Type B pancreatic cell (in vitro differentiated cells): Measurements from ENCODE around the gene CELF4. TPM values are rescaled to one million over a fixed set of nuclear protein-coding genes. Genes with fewer than 3 reads are reported as not detected.
A peak's percentile ranks its signal among the peaks of the same experiment; 100 is the strongest.

Experiments used
- DNase-seq: peaks from one replicate; pipeline ENCODE4 v3.0.0; 2021; ENCODE audit warnings: mixed read lengths; ENCODE audit not compliant: unreplicated experiment; ENCODE audit errors: extremely low spot score
- H3K27ac Mint-ChIP-seq: 2 replicates; pipeline ENCODE4 v1.8.0; 2021; ENCODE audit warnings: mild to moderate bottlenecking, mixed read lengths
- H3K27me3 Mint-ChIP-seq: 2 replicates; pipeline ENCODE4 v1.8.0; 2021; ENCODE audit warnings: mixed read lengths
- H3K36me3 Mint-ChIP-seq: 2 replicates; pipeline ENCODE4 v1.8.0; 2021; ENCODE audit warnings: mixed read lengths
- H3K4me1 Mint-ChIP-seq: one replicate; pipeline ENCODE4 v1.8.0; 2021; ENCODE audit warnings: mixed read lengths; ENCODE audit not compliant: unreplicated experiment
- H3K4me3 Mint-ChIP-seq: 2 replicates; pipeline ENCODE4 v1.8.0; 2021; ENCODE audit warnings: mild to moderate bottlenecking, mixed read lengths
- H3K9me3 Mint-ChIP-seq: 2 replicates; pipeline ENCODE4 v1.8.0; 2021; ENCODE audit warnings: mixed read lengths
- CTCF ChIP-seq: fragments of 200-600 bp; sonication (generic); conservative IDR thresholded peaks from 2 replicates; pipeline ENCODE4 v1.5.0; 2021; ENCODE audit warnings: antibody characterized with exemption, mild to moderate bottlenecking
- total RNA-seq: library from RNA; stranded (reverse); gene quantifications from 2 replicates; pipeline ENCODE4 v1.2.1, GENCODE V29; 2021; ENCODE audit warnings: low replicate concordance

Gene CELF4
- total RNA-seq, 1 donor from 2014 or later, result 9.2 TPM

DNA sequence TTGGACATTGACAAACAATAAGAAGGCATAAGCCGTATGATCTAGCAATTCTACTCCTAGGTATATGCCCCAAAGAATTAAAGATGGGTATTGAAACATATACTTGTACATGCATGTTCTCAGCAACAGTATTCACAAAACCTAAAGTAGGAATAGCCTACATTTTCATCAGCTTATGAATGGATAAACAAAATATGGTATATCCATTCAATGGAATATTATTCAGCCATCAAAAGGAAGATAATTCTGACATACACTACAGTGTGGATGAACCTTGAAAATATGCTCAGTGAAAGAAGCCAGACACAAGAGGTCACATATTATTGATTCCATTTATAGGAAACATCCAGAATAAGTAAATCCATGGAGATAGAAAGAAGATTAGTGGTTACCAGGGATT lies 56.0 kb downstream of the CELF4 start:
- Mint-ChIP-seq H3K27me3 (peaks cover 10% of the 10 kb centered on the region), H3K9me3 (peaks cover 6% of the 10 kb centered on the region), H3K4me1 (peaks cover 36% of the 10 kb centered on the region)

DNA sequence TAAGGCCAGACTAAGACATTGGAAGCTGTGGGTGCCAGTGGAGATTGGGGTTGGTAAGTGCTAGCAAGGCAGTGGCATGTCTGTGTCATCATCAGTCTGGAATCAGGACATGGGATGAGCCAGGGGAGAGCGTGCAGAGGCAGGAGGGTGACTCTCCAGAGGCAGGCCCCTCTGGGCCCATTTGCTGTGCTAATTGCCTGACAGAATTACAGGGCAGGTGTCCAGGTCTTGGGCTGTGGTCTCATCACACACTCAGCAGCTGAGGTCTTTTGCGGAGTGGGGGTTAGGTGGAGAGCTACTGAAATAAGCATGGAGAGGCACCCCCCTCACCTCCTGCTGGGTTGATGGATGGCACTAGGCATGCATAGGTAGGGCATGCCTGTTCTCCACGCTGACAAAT lies 57.4 kb downstream of the CELF4 start:
- no peak overlapping the region for H3K4me3 Mint-ChIP-seq
- peaks cover 38% of the 10 kb centered on the region for H3K4me1 Mint-ChIP-seq
- H3K9me3 Mint-ChIP-seq, result peaks cover 6% of the 10 kb centered on the region
- peaks cover 6% of the 10 kb centered on the region for H3K27me3 Mint-ChIP-seq
- DNase-seq, result no peak
- H3K27ac Mint-ChIP-seq, result peak overlapping the region; percentile 61
- H3K36me3 Mint-ChIP-seq, result no peaks in the 10 kb centered on the region
- no peak for TF ChIP-seq CTCF

More for the DNA sequence above, 56.0 kb downstream of the CELF4 start:
- no peak overlapping the region for H3K27ac Mint-ChIP-seq
- no peak for DNase-seq
- no peak overlapping the region for H3K4me3 Mint-ChIP-seq
- TF ChIP-seq CTCF, result no peak
- H3K36me3 Mint-ChIP-seq, result no peaks in the 10 kb centered on the region

GRCh38 chr18:37507239-37507638 lies 58.4 kb downstream of the CELF4 start:
- Mint-ChIP-seq H3K4me1 (peaks cover 39% of the 10 kb centered on the region), H3K9me3 (peaks cover 6% of the 10 kb centered on the region), H3K27me3 (peaks cover under 1% of the 10 kb centered on the region), H3K4me3 (no peak overlapping the region), H3K36me3 (no peaks in the 10 kb centered on the region), H3K27ac (no peak overlapping the region)
- no peak for TF ChIP-seq CTCF
- no peak for DNase-seq

DNA sequence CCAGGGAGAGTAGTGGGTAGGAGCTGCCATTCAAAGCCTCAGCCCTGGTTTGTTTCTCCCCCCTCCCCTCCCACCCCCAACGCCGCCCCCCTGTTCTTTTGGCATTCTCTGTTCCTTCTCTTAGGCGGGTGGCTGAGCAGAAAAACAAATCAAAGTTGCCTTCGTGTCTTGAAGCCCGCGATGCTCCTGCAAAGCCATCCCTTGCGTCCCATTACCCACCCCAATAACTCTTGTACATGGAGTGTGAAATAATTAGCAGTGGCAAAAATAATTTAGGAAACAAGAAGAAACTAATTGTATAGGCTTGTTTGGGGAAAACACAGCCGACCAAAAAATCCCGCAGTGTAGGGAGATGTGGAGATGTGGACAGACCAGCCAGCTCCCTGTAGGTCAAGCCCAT lies 59.6 kb downstream of the CELF4 start:
- Mint-ChIP-seq H3K27ac (no peak overlapping the region), H3K27me3 (no peaks in the 10 kb centered on the region), H3K4me3 (no peak overlapping the region), H3K4me1 (peaks cover 40% of the 10 kb centered on the region), H3K9me3 (peaks cover 6% of the 10 kb centered on the region), H3K36me3 (no peaks in the 10 kb centered on the region)
- no peak for TF ChIP-seq CTCF
- DNase-seq, result no peak

DNA sequence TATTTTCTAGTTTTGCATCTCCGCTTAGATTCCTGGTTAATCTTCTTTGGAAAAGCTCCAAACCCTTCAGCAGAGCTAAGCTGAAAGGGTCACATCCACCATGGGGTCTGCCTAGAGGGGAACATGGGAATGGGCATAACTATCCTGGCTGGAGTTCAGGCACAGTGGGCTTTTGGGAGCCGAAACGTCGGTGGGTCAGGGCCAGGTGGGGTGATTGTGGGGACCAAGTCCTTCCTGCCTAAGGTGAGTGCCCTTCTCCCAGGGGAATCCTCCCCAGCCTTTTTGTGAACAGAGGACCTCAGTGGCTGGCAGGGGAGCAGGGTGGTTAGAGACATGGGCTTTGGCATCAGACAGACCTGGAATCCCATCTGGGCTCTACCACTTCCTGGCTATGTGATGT lies 60.3 kb downstream of the CELF4 start:
- H3K4me3 Mint-ChIP-seq, result no peak overlapping the region
- H3K4me1 Mint-ChIP-seq, result peaks cover 37% of the 10 kb centered on the region
- TF ChIP-seq CTCF, result no peak
- H3K27me3 Mint-ChIP-seq, result no peaks in the 10 kb centered on the region
- H3K27ac Mint-ChIP-seq, result no peak overlapping the region
- H3K36me3 Mint-ChIP-seq, result no peaks in the 10 kb centered on the region
- no peak for DNase-seq
- no peaks in the 10 kb centered on the region for H3K9me3 Mint-ChIP-seq

GRCh38 chr18:37502601-37503000 lies 63.0 kb downstream of the CELF4 start:
- Mint-ChIP-seq H3K27ac (no peak overlapping the region), H3K4me3 (no peak overlapping the region), H3K27me3 (no peaks in the 10 kb centered on the region), H3K4me1 (peaks cover 32% of the 10 kb centered on the region), H3K36me3 (no peaks in the 10 kb centered on the region), H3K9me3 (no peaks in the 10 kb centered on the region)
- TF ChIP-seq CTCF, result no peak
- DNase-seq, result no peak
